NOMO-1 (cell line): Measurements from ENCODE around the gene KLHDC7B.

Source experiments
- DNase-seq, 2 experiments: peaks; one replicate each; lab custom pipeline; 2025; ENCODE audit not compliant: unreplicated experiment in 2 of 2; lab: John Stamatoyannopoulos, UW

KLHDC7B gene

DNA sequence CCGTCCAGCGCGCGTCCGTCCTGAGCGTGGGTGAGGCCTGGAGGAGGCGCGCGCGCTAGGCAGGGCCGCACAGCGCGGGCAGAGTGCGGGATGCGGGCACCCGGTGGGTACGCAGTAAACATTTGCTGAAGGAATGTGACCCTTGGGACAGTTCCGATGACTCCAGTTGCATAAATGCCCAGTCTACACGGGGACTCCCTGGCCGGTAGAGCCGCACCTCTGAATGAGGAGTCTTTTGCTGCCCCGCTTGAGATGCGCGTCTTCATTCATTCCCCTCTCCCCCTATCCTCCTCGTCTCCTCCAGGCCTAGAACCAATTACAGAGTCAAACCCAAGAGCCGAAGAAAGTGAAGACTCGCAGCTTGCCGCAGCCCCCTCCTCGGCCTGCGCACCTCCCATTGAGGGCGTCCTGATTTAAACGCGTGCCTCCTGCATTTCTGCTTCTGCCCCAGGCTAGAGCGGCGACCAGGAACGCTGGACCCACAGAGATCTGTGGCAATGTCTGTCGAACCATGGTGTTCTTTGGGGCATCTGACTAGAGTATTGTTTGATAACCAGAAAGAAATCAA is 37.7 kb downstream of the KLHDC7B start:
- DNase-seq = no peak

DNA sequence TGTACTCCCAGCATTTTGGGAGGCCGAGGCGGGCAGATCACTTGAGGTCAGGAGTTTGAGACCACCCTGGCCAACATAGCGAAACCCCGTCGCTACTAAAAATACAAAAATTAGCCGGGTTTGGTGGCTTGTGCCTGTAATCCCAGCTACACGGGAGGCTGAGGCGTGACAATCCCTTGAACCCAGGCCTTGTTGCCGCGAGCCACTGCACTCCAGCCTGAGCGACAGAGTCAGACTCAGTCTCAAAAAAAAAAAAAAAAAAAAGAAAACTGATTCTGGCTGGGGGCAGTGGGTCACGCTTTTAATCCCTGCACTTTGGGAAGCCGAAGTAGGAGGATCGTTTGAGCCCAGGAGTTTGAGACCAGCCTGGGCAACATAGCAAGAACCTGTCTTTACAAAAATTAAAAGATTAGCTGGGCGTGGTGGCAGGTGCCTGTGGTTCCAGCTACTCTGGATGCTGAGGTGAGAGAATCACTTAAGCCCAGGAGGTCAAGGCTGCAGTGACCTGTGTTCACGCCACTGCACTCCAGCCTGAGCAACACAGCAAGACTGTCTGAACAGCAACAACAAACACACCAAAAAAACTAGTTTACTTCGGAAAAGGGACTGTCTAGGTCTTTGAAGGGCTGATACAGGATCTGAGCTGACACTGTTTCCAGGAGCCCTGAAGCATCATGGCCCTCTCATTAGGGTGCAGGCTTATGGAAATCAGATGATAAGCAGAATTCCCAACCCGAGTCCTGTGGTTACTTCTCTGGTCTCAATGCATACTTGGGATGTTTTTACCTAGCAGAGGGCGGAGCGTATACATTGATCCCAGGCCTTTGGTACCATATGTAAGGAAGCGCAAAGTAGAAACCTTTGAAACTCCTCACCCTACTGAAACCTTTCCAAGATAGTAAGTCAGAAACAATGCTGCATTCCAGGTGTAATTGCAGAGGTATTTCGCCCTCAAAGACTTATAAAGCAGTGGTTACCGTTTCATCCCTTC is 38.7 kb downstream of the KLHDC7B start:
- no peak for DNase-seq

DNA sequence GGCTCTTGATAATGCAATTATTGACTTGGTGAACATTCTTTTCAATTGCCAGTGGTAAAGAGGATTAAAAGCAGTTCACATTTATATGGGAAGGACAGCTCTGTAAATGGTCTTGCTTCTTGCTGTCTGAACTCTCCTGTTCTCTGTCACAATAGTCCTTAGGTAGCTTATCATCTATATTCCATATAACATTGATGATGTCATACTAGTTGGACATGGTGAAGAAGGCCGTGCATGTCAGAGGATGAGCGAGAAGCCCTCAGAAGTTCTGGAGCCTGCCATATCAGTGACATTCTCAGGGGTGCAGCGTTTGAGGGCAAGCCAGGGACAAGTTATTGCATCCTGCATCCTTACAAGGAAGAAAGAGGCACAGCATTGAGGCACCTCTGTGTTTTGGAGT is 39.5 kb downstream of the KLHDC7B start:
- no peak for DNase-seq

DNA sequence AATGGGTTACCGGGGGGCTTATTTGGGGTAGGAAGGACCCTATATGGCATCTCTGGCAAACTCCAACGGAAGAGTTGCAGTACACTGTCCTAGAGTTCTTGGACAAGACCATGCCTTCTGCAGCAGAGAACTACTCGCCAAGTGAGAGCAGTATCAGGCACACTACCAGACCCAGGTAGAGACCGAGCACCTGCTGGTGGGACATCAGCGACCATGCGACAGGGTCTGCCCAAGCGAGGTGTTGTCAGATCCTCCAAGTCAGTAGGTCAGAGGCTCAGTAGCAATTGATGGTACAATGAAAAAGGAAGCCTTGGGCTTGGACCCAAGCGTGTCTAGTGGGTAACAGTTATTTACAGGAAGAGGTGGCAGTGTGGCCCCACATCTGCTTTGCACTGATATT is 40.1 kb downstream of the KLHDC7B start:
- DNase-seq = no peak

- DNase-seq = no peak
Measured at GRCh38 chr22:50586416-50586815, 40.7 kb downstream of the KLHDC7B start.

DNA sequence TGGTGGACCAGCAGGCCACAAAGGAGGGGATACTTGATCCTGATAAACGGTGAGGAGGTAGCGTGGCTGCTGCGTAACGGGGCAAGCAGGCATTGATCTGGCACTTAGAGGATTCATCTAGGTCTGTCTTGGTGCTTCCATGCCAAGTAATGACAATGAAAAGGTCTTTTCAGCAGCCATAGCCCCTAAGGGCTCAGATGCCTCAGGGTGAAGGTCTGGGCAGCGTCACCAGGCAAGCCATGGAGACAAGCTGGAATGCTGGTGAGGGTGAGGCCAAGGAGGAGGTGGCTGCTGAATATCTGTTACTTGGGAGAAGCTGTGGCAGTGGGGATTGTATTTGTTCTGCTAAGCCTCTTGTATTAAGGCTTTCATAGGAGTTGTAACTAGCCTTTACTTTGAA is 41.7 kb downstream of the KLHDC7B start:
- DNase-seq = no peak

DNA sequence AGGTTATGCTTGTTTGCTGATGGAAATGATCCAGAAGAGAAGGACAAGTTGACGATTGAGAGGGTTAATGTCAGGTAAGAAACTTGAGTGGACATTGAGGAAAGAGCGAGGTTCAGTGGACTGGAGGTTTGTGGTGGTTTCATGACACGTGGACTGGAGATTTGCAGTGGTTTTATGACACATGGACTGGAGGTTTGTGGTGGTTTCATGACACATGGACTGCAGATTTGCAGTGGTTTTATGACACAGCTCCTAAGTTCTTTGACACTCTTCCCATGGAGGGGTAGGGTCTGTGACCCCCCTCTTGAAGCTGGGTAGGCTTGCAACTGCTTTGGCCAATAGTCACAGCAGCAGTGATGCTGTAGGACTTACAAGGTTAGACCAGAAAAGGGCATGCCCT is 49.5 kb downstream of the KLHDC7B start:
- DNase-seq = no peak

- DNase-seq = no peak
Measured at GRCh38 chr22:50597097-50597496, 51.4 kb downstream of the KLHDC7B start.

DNA sequence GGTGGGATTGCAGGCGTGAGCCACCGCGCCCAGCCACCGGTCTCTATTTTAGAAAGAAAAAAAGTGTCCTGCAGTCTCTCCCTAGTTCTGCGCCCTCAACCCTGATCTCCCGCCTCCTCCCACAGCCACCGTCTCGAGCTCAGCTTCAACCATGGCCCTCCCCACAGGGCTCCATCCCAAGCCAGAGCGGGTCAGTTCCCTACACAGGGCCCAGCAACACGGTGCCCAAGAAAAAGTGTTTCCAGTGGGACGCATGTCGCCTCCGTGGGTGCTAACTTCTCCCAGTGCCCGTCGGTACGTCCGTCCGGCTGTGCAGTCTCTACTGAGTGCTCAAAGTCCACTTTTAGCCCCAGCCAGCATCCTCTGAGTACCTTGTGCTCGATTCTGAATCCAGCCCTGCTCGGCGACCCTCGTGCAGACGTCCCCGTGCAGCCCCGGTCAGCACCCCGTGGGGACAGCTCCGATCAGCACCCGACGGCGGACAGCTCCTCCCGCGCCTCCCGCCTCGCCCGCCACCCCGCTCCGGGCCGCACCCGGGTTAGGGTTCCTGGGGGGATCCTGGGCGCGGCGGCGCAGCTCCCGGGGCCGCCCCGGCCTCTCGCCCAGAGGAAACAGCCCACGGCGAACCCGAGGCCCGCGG is 54.2 kb downstream of the KLHDC7B start:
- peak; percentile 37 to 39 for DNase-seq

DNA sequence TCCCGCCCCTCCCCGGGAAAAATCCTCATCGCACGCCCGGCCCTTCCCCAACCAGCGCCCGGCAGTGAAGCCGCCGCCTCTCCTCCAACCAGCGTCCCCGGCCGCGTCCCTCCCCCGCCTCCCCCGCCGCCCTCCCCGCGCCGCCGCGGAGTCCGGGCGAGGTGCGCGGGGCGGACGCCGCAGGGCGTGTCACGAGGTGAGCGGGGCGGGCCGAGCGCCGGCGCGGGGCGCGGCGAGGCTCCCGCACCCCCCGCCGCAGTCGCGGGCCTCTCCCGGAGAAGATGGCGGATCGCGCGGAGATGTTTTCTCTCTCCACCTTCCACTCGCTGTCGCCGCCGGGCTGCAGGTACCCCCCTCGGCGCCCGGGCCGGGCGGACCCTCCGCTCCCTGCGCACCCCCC is 54.8 kb downstream of the KLHDC7B start, which contains the start of gene MAPK8IP2:
Gene MAPK8IP2 (plus strand): TSS at position 256 of the 400 bp plus-strand sequence. CDS start 26 bp downstream, at position 282.
- DNase-seq = no peak
